HFF-Myc (cell line): ENCODE results near the gene PKP3.

Source experiments
- DNase-seq: peaks from one replicate; pipeline ENCODE4 v3.0.0-alpha.2; 2011; ENCODE audit warnings: low read depth; ENCODE audit errors: extremely low read depth
- H3K4me3 ChIP-seq: replicated peaks from 2 replicates; pipeline ENCODE4 v1.5.1; 2011; ENCODE audit warnings: low read depth, mild to moderate bottlenecking, control low read depth, low read length
- CTCF ChIP-seq: IDR thresholded peaks from 2 replicates; pipeline ENCODE4 v1.5.1; 2012; ENCODE audit warnings: mild to moderate bottlenecking, low read depth, low read length, control low read depth; ENCODE audit errors: missing control alignments

PKP3 gene

GRCh38 chr11:452916-453527 lies 59.0 kb downstream of the PKP3 start:
- no peak for DNase-seq
- TF ChIP-seq CTCF, result no peak
- no peak overlapping the region for H3K4me3 ChIP-seq

- no peak for DNase-seq
- no peak overlapping the region for H3K4me3 ChIP-seq
- TF ChIP-seq CTCF, result no peak
These were observed 59.6 kb downstream of the PKP3 start for GRCh38 chr11:453564-453963.

- TF ChIP-seq CTCF, result no peak
- no peak for DNase-seq
- no peak overlapping the region for H3K4me3 ChIP-seq
These were observed 60.0 kb downstream of the PKP3 start for GRCh38 chr11:454043-454442.
